Activated CD4-positive, alpha-beta T cell treated with anti-CD3 and anti-CD28 coated beads, Interleukin-2, amount 10 ng/mL, durations not matched to agents 7 days and 5 days (primary cell): Measurements from ENCODE around the gene LDLRAD1. TPM values are rescaled to one million over a fixed set of nuclear protein-coding genes. Genes with fewer than 3 reads are reported as not detected.
"Not testable (repeated sequence)": the region's sequence is repeated elsewhere in the genome, so short reads cannot be mapped to it uniquely, and the experiment has no call there.

ENCODE experiments used
- CTCF ChIA-PET: fragments of 350-600 bp; sonication (Branson Sonifier 250); formaldehyde crosslinking; loops from one replicate; lab custom pipeline; 2021; ENCODE audit warnings: antibody characterized with exemption; lab: Charles Lee
- POLR2A ChIA-PET: fragments of 350-600 bp; sonication (Branson Sonifier 250); formaldehyde crosslinking; loops from one replicate; lab custom pipeline; 2021; ENCODE audit warnings: antibody characterized with exemption; lab: Charles Lee
- DNase-seq: peaks from one replicate; pipeline ENCODE4 v3.0.0-alpha.2; 2020
- H3K27ac Mint-ChIP-seq: one replicate; pipeline ENCODE4 v1.8.0; 2021; ENCODE audit warnings: mild to moderate bottlenecking, moderate library complexity, mixed read lengths
- H3K27me3 Mint-ChIP-seq: one replicate; pipeline ENCODE4 v1.8.0; 2021; ENCODE audit warnings: mixed read lengths
- H3K36me3 Mint-ChIP-seq: one replicate; pipeline ENCODE4 v1.8.0; 2021; ENCODE audit warnings: low read depth, mixed read lengths
- H3K4me1 Mint-ChIP-seq: one replicate; pipeline ENCODE4 v1.8.0; 2021; ENCODE audit warnings: mixed read lengths
- H3K4me3 Mint-ChIP-seq: one replicate; pipeline ENCODE4 v1.8.0; 2021; ENCODE audit warnings: mild to moderate bottlenecking, moderate library complexity, mixed read lengths
- H3K9me3 Mint-ChIP-seq: one replicate; pipeline ENCODE4 v1.8.0; 2021; ENCODE audit warnings: mixed read lengths
- total RNA-seq, 2 experiments: library from RNA; stranded (reverse); gene quantifications; one replicate each; pipeline ENCODE4 v1.2.3, GENCODE V29; 2021

Gene LDLRAD1
- total RNA-seq, 2 experiments from 2014 or later = not detected

DNA sequence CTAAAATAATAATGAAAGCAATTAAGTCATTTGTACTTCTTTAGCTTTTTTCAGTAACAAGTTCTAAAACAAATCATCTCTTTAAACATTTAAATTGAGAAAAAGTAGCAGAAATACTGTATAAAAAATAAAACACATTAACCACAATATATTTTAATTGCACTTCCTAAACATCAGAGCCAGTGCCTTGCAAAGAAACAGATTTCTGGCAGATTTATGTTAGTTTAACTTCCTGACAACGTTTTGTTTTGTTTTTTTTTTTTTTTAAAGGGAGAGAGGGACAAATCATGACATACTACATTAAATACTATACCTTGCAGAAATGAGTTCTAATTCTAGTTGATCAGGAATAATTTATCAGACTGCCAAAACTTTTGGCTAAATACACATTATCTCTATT, 23.8 kb upstream of the LDLRAD1 start:
- Mint-ChIP-seq H3K27me3 (no peaks in the 10 kb centered on the region), H3K9me3 (no peaks in the 10 kb centered on the region), H3K27ac (no peak overlapping the region), H3K36me3 (peaks cover 51% of the 10 kb centered on the region), H3K4me3 (no peak overlapping the region), H3K4me1 (peaks cover 12% of the 10 kb centered on the region)
- no peak for DNase-seq
- POLR2A ChIA-PET = interaction anchor here (0.7 kb wide), 1 partner anchor 10 kb away, joined by 4 read pairs; no protein-coding TSS in a partner anchor
- CTCF ChIA-PET = interaction anchor here (1.0 to 2.1 kb wide), 3 partner anchors 10 to 594 kb away, joined by 3 to 6 read pairs (median 5); no protein-coding TSS in a partner anchor

- peaks cover 4% of the 10 kb centered on the region for H3K4me1 Mint-ChIP-seq
- H3K36me3 Mint-ChIP-seq = peaks cover 47% of the 10 kb centered on the region
- DNase-seq = no peak
- ChIA-PET CTCF (no interaction called here), POLR2A (no interaction called here)
- H3K4me3 Mint-ChIP-seq = no peak overlapping the region
- no peaks in the 10 kb centered on the region for H3K9me3 Mint-ChIP-seq
- no peak overlapping the region for H3K27ac Mint-ChIP-seq
- no peaks in the 10 kb centered on the region for H3K27me3 Mint-ChIP-seq
These were observed 19.5 kb upstream of the LDLRAD1 start for GRCh38 chr1:54037476-54037875.

DNA sequence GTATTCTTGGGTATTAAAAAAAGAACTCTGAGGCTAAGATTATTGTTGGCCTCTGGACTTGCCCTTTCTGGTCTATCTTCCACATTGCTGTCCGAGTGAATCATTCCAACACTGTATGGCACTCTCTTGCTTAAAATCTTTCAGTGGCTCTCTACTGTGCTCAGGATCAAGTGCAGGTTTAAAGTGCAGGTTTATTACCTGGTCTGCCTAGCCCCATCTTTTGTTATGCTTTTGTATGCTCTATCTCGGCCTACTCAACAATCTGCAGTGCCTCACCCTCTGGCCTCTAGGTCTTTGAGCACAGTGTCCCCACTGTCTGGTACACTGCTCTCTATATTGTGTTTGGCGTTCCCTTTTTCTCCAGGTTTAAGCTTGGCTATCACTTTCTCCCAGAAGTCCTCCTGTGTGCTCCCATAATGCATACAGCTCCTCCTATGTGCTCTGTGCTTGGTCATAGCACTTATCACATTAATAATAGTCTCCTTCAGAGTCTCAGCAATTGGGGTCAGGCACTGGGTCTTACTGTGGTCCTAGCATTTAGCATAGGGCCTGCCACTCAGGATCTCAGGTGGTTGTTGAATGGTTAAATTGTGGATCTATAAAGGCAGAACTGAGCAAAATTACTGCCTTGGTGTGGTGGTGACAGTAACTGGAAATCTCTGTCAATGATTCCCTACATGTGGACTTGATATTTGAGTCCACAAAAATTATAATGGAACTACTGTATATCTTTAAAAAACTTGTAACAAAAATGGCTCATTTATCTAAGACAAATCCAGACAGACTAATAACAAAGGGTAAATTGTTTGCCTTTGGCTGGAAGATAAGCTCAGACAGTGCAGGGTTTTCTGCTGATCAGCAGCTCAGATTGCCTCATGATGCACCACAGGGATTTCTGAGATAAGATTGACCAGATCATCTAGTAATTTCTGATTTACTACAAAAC, 10.6 kb upstream of the LDLRAD1 start:
- H3K9me3 Mint-ChIP-seq = no peaks in the 10 kb centered on the region
- no peaks in the 10 kb centered on the region for H3K4me1 Mint-ChIP-seq
- ChIA-PET CTCF (interaction anchor here (1.2 kb wide), 1 partner anchor 15 kb away, joined by 3 read pairs; no protein-coding TSS in a partner anchor), POLR2A (no interaction called here)
- no peak overlapping the region for H3K4me3 Mint-ChIP-seq
- H3K36me3 Mint-ChIP-seq = peaks cover 22% of the 10 kb centered on the region
- no peak for DNase-seq
- no peak overlapping the region for H3K27ac Mint-ChIP-seq
- H3K27me3 Mint-ChIP-seq = peaks cover 4% of the 10 kb centered on the region

DNA sequence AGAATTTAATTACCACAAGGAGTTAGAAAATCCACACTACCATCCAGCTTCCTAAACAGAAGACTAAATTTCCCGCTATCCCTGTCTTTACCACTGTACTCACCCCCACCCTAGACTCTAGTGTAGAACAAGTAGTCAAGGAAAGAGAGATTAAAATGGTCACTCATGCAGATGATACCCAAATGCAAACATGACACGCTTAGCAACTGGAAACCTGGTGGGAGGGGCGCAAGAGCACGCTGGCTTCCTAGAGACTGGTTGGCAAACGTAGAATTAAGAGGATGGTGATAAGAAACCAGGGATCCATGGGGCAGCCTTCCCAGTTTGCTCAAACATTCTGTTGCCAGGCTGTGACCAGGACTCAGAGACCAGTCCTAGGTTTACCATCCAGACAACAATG, 9.9 kb upstream of the LDLRAD1 start:
- peaks cover 19% of the 10 kb centered on the region for H3K36me3 Mint-ChIP-seq
- peaks cover 4% of the 10 kb centered on the region for H3K27me3 Mint-ChIP-seq
- H3K9me3 Mint-ChIP-seq = no peaks in the 10 kb centered on the region
- ChIA-PET CTCF (interaction anchor here (1.2 kb wide), 1 partner anchor 15 kb away, joined by 3 read pairs; no protein-coding TSS in a partner anchor), POLR2A (no interaction called here)
- H3K27ac Mint-ChIP-seq = no peak overlapping the region
- H3K4me3 Mint-ChIP-seq = no peak overlapping the region
- DNase-seq = no peak
- H3K4me1 Mint-ChIP-seq = no peaks in the 10 kb centered on the region

DNA sequence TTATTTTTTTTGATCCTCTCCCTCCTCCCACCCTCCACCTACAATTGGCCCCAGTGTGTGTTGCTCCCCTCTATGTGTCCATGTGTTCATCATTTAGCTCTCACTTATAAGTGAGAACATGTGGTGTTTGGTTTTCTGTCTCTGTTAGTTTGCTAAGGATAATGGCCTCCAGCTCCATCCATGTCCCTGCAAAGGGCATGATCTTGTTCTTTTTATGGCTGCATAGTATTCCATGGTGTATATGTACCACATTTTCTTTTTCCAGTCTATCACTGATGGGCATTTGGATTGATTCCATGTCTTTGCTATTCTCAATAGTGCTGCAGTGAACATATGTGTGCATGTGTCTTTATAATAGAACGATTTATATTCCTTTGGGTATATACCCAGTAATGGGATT, 6.8 kb upstream of the LDLRAD1 start:
- H3K36me3 Mint-ChIP-seq, DNase-seq, H3K4me3 Mint-ChIP-seq, H3K27me3 Mint-ChIP-seq, H3K9me3 Mint-ChIP-seq, POLR2A ChIA-PET, CTCF ChIA-PET, H3K4me1 Mint-ChIP-seq, H3K27ac Mint-ChIP-seq: not testable (repeated sequence)

DNA sequence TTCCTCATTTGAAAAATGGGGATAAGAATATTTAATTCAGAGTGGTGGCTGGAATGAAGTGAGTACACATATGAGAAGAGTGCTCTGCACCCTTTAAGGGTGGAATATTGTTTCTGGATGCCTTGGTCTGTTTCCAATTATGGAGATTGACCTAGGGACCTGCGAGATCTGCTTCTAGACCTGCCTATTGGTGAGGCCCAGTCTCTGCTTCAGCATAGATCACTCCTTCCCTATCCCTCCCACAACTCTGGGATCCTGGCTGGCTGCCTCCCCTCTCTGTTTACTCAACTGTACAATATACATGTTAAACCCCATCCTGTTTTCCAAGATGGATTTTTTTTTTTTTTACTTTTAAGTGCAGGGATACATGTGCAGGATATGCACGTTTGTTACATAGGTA, 6.4 kb upstream of the LDLRAD1 start:
- Mint-ChIP-seq H3K4me1 (no peaks in the 10 kb centered on the region), H3K27me3 (peaks cover 4% of the 10 kb centered on the region), H3K36me3 (peaks cover 3% of the 10 kb centered on the region), H3K9me3 (no peaks in the 10 kb centered on the region), H3K27ac (no peak overlapping the region), H3K4me3 (no peak overlapping the region)
- POLR2A ChIA-PET = no interaction called here
- CTCF ChIA-PET = no interaction called here
- DNase-seq = no peak

DNA sequence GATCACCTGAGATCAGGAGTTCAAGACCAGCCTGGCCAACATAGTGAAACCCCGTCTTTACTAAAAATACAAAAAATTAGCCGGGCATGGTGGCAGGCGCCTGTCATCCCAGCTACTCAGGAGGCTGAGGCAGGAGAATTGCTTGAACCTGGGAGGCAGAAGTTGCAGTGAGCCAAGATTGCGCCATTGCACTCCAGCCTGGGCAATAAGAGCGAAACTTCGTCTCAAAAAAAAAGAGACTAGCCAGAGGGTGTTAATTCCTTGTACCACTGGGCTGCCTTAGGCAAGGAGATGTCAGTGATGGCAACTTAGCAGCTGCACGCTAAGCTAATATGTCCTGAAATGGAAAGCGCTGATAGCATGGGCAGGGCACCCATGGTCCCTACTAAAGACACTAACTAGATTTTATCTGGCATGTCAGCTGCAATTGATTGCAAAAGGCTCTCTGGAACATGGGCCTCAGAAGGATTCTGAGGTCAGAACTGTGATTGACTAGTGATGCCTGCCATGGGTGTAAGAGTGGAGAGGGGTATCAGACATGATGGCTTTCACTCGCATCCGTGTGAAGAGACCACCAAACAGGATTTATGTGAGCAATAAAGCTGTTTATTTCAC, 1.7 kb upstream of the LDLRAD1 start:
- H3K27me3 Mint-ChIP-seq, H3K4me3 Mint-ChIP-seq, POLR2A ChIA-PET, H3K36me3 Mint-ChIP-seq, H3K4me1 Mint-ChIP-seq, H3K27ac Mint-ChIP-seq, DNase-seq, H3K9me3 Mint-ChIP-seq, CTCF ChIA-PET: not testable (repeated sequence)

GRCh38 chr1:54018635-54019034, 649 bp upstream of the LDLRAD1 start:
- no peak overlapping the region for H3K27ac Mint-ChIP-seq
- ChIA-PET CTCF (no interaction called here), POLR2A (no interaction called here)
- H3K9me3 Mint-ChIP-seq = no peaks in the 10 kb centered on the region
- no peaks in the 10 kb centered on the region for H3K4me1 Mint-ChIP-seq
- no peaks in the 10 kb centered on the region for H3K27me3 Mint-ChIP-seq
- DNase-seq = no peak
- no peaks in the 10 kb centered on the region for H3K36me3 Mint-ChIP-seq
- no peak overlapping the region for H3K4me3 Mint-ChIP-seq

GRCh38 chr1:54016343-54017282, 1.4 kb downstream of the LDLRAD1 start:
- Mint-ChIP-seq H3K36me3 (no peaks in the 10 kb centered on the region), H3K9me3 (no peaks in the 10 kb centered on the region), H3K4me3 (no peak overlapping the region), H3K27me3 (peaks cover 2% of the 10 kb centered on the region), H3K27ac (no peak overlapping the region), H3K4me1 (no peaks in the 10 kb centered on the region)
- ChIA-PET CTCF (interaction anchor here (0.7 kb wide), 1 partner anchor 10 kb away, joined by 3 read pairs; no protein-coding TSS in a partner anchor), POLR2A (no interaction called here)
- no peak for DNase-seq

DNA sequence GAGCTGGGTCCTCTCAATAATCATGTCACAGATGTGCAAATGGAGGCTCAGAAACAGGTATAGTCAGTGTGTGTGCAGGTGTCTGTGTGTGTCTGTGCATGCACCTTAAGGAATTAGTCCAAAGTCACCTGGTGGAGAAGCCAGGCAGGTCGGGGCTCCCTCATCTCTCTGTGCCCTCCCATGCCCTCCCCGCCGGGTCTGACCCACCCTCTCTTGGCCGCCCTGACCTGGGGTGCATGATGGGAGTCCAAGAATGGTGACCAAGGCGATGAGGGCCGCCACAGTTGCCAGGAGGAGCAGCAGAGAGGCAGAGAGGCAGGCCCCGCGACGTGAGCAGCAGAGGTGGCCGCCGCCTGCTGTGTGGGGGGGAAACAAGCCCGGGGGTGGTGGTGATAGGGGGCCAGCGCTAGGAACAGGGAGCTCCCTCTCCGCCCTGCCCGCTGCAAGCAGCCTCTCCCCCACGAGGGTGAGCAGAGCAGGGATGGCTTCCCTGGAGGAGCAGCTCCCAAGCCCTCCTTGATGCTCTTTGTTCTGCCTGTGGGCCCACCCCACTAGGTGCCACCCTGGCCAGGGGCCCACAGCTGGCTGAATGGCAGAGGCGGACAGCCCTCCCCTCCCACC, 3.9 kb downstream of the LDLRAD1 start:
- Mint-ChIP-seq H3K27ac (no peak overlapping the region), H3K36me3 (no peaks in the 10 kb centered on the region), H3K27me3 (peaks cover 2% of the 10 kb centered on the region), H3K9me3 (no peaks in the 10 kb centered on the region), H3K4me1 (no peaks in the 10 kb centered on the region), H3K4me3 (no peak overlapping the region)
- DNase-seq = no peak
- POLR2A ChIA-PET = no interaction called here
- CTCF ChIA-PET = no interaction called here

- Mint-ChIP-seq H3K36me3 (no peaks in the 10 kb centered on the region), H3K27me3 (peaks cover 2% of the 10 kb centered on the region), H3K4me1 (no peaks in the 10 kb centered on the region), H3K27ac (no peak overlapping the region), H3K4me3 (no peak overlapping the region), H3K9me3 (no peaks in the 10 kb centered on the region)
- CTCF ChIA-PET = no interaction called here
- no peak for DNase-seq
- POLR2A ChIA-PET = no interaction called here
These were observed 4.5 kb downstream of the LDLRAD1 start for GRCh38 chr1:54013393-54014008.

- DNase-seq = no peak
- H3K27me3 Mint-ChIP-seq = peaks cover 2% of the 10 kb centered on the region
- H3K9me3 Mint-ChIP-seq = no peaks in the 10 kb centered on the region
- H3K4me1 Mint-ChIP-seq = no peaks in the 10 kb centered on the region
- H3K4me3 Mint-ChIP-seq = no peak overlapping the region
- no peak overlapping the region for H3K27ac Mint-ChIP-seq
- ChIA-PET CTCF (no interaction called here), POLR2A (no interaction called here)
- H3K36me3 Mint-ChIP-seq = no peaks in the 10 kb centered on the region
These were observed 5.1 kb downstream of the LDLRAD1 start for GRCh38 chr1:54012863-54013262.
